Natural killer cell (primary cell): ENCODE measurements around the gene SHC4. TPM values are rescaled to one million over a fixed set of nuclear protein-coding genes. Genes with fewer than 3 reads are reported as not detected.
A peak's percentile ranks its signal among the peaks of the same experiment; 100 is the strongest.

Source experiments
- ATAC-seq, 3 donors: fragments of 150-1000 bp in 2 of 3; fragments of 200-7000 bp in 1 of 3; cut with Tn5 transposase; 1 replicate in 1 of 3; 2 replicates in 2 of 3; pipeline ENCODE4 v1.10.0; 2021; ENCODE audit warnings: mild to moderate bottlenecking in 2 of 3, moderate library complexity in 2 of 3
- DNase-seq, 2 donors: peaks; one replicate each; pipeline versions ENCODE4 v3.0.0 to v3.0.0-alpha.2; 2013 to 2021; ENCODE audit warnings: mixed read lengths in 1 of 2
- H3K27ac ChIP-seq: one replicate; pipeline ENCODE4 v1.5.1; 2013; ENCODE audit warnings: mild to moderate bottlenecking, low read length
- H3K27me3 ChIP-seq: one replicate; pipeline ENCODE4 v1.6.1; 2013; ENCODE audit warnings: low read length; ENCODE audit not compliant: control insufficient read depth, insufficient read depth
- H3K36me3 ChIP-seq: one replicate; pipeline ENCODE4 v1.6.1; 2013; ENCODE audit warnings: low read length; ENCODE audit not compliant: control insufficient read depth, insufficient read depth
- H3K4me1 ChIP-seq: one replicate; pipeline ENCODE4 v1.6.1; 2013; ENCODE audit warnings: low read length; ENCODE audit not compliant: control insufficient read depth, insufficient read depth
- H3K4me3 ChIP-seq: one replicate; pipeline ENCODE4 v1.5.1; 2013; ENCODE audit warnings: low read length
- H3K9me3 ChIP-seq: one replicate; pipeline ENCODE4 v1.6.1; 2013; ENCODE audit warnings: low read length; ENCODE audit not compliant: control insufficient read depth, insufficient read depth
- H3K27ac Mint-ChIP-seq, 2 donors: one replicate each; pipeline ENCODE4 v1.8.0; 2022; ENCODE audit warnings: mild to moderate bottlenecking in 2 of 2, mixed read lengths in 2 of 2, moderate library complexity in 1 of 2
- H3K27me3 Mint-ChIP-seq, 2 donors: one replicate each; pipeline ENCODE4 v1.8.0; 2022; ENCODE audit warnings: low read depth in 2 of 2, mixed read lengths in 2 of 2
- H3K36me3 Mint-ChIP-seq: one replicate; pipeline ENCODE4 v1.8.0; 2022; ENCODE audit warnings: mixed read lengths
- H3K4me1 Mint-ChIP-seq, 2 donors: one replicate each; pipeline ENCODE4 v1.8.0; 2022; ENCODE audit warnings: mixed read lengths in 2 of 2
- H3K4me3 Mint-ChIP-seq: one replicate; pipeline ENCODE4 v1.8.0; 2022; ENCODE audit warnings: mild to moderate bottlenecking, moderate library complexity, mixed read lengths
- H3K9me3 Mint-ChIP-seq, 2 donors: one replicate each; pipeline ENCODE4 v1.8.0; 2022; ENCODE audit warnings: mixed read lengths in 2 of 2
- CTCF ChIP-seq: fragments of 200-600 bp; IDR thresholded peaks from one replicate; pipeline ENCODE4 v1.8.0; 2022; ENCODE audit warnings: antibody characterized with exemption
- WGBS: methylation state at CpG from one replicate; pipeline ENCODE4 v1.1.7; 2013; ENCODE audit warnings: missing lambda C conversion rate; ENCODE audit not compliant: insufficient coverage; 5-methylcytosine and 5-hydroxymethylcytosine counted together
- intact Hi-C: fragments of 100-400 bp; cut with micrococcal nuclease; formaldehyde crosslinking; loops from one replicate; pipeline ENCODE4 v1.14.2; 2022
- total RNA-seq, 4 donors: library from RNA; stranded (reverse); fragments of 120-200 nt in 1 of 4; gene quantifications; one replicate each; pipeline versions ENCODE4 v1.2.3 to v1.2.4, GENCODE V29; 2013 to 2022

Gene SHC4
- total RNA-seq, 3 donors from 2014 or later (not counting 1 experiment from before 2014, with no cell fraction given), result 0.19 to 0.43 (median 0.20) TPM

- Histone ChIP-seq H3K4me1 (no peaks in the 10 kb centered on the region), H3K4me3 (no peak overlapping the region), H3K9me3 (no peaks in the 10 kb centered on the region), H3K27ac (no peak overlapping the region), H3K27me3 (no peaks in the 10 kb centered on the region), H3K36me3 (no peaks in the 10 kb centered on the region)
- Mint-ChIP-seq H3K27me3 (no peaks in the 10 kb centered on the region), H3K36me3 (no peaks in the 10 kb centered on the region), H3K4me3 (no peak overlapping the region), H3K4me1 (peaks cover 0 to 2% of the 10 kb centered on the region in 2 donors), H3K27ac (no peak overlapping the region), H3K9me3 (no peaks in the 10 kb centered on the region)
- DNase-seq (no peak), ATAC-seq (no peak)
- no peak for TF ChIP-seq CTCF
- 100% methylated on average over 2 of the region's 2 CpGs for WGBS
- intact Hi-C loops, result no loop called here
These were observed 159.8 kb downstream of the SHC4 start for GRCh38 chr15:48803877-48804276.

GRCh38 chr15:48802867-48803266, 160.9 kb downstream of the SHC4 start:
- Histone ChIP-seq H3K4me3 (no peak overlapping the region), H3K9me3 (no peaks in the 10 kb centered on the region), H3K36me3 (no peaks in the 10 kb centered on the region), H3K4me1 (no peaks in the 10 kb centered on the region), H3K27me3 (no peaks in the 10 kb centered on the region), H3K27ac (no peak overlapping the region)
- intact Hi-C loops, result no loop called here
- Mint-ChIP-seq H3K4me1 (no peaks in the 10 kb centered on the region), H3K27me3 (no peaks in the 10 kb centered on the region), H3K27ac (no peak overlapping the region), H3K4me3 (no peak overlapping the region), H3K36me3 (no peaks in the 10 kb centered on the region), H3K9me3 (no peaks in the 10 kb centered on the region)
- no peak for ATAC-seq
- no peak for TF ChIP-seq CTCF
- no peak for DNase-seq

GRCh38 chr15:48802257-48802656, 161.5 kb downstream of the SHC4 start:
- intact Hi-C loops, result no loop called here
- ATAC-seq (no peak), DNase-seq (no peak)
- Mint-ChIP-seq H3K9me3 (no peaks in the 10 kb centered on the region), H3K36me3 (no peaks in the 10 kb centered on the region), H3K4me1 (peaks cover 5% of the 10 kb centered on the region in 2 donors), H3K27ac (no peak overlapping the region), H3K27me3 (no peaks in the 10 kb centered on the region), H3K4me3 (no peak overlapping the region)
- Histone ChIP-seq H3K27ac (no peak overlapping the region), H3K4me3 (no peak overlapping the region), H3K4me1 (no peaks in the 10 kb centered on the region), H3K27me3 (no peaks in the 10 kb centered on the region), H3K36me3 (no peaks in the 10 kb centered on the region), H3K9me3 (no peaks in the 10 kb centered on the region)
- TF ChIP-seq CTCF, result no peak
- WGBS, result 33% methylated on average over 1 of the region's 3 CpGs

GRCh38 chr15:48800811-48801455, 162.8 kb downstream of the SHC4 start:
- intact Hi-C loops, result no loop called here

More at GRCh38 chr15:48800811-48801455, 162.8 kb downstream of the SHC4 start:
- peak; percentile 34 for TF ChIP-seq CTCF
- 17% methylated on average over 1 of the region's 4 CpGs for WGBS
- Histone ChIP-seq H3K27ac (no peak overlapping the region), H3K9me3 (no peaks in the 10 kb centered on the region), H3K4me1 (no peaks in the 10 kb centered on the region), H3K4me3 (no peak overlapping the region), H3K36me3 (no peaks in the 10 kb centered on the region), H3K27me3 (no peaks in the 10 kb centered on the region)
- H3K36me3 Mint-ChIP-seq, result no peaks in the 10 kb centered on the region
- peaks cover 16 to 18% of the 10 kb centered on the region in 2 donors for H3K4me1 Mint-ChIP-seq
- DNase-seq (peak in 1 of 2 donors; percentile 8), ATAC-seq (peak in 1 of 3 donors; percentile 26)
- H3K9me3 Mint-ChIP-seq, result no peaks in the 10 kb centered on the region
- no peak overlapping the region for H3K4me3 Mint-ChIP-seq
- no peaks in the 10 kb centered on the region for H3K27me3 Mint-ChIP-seq
- H3K27ac Mint-ChIP-seq, result no peak overlapping the region
